ENCODE results near the gene KRTAP29-1. TPM values are rescaled to one million over a fixed set of nuclear protein-coding genes. Genes with fewer than 3 reads are reported as not detected.
"Not testable (repeated sequence)": the region's sequence is repeated elsewhere in the genome, so short reads cannot be mapped to it uniquely, and the experiment has no call there.

Gene KRTAP29-1
- total RNA-seq, 2 experiments from 2014 or later, result not detected

- H3K4me1 ChIP-seq (ENCODE audit: insufficient read depth, low read length, poor library complexity, severe bottlenecking), result no peaks in the 10 kb centered on the region
- H3K36me3 ChIP-seq (ENCODE audit: insufficient read depth, low read length), result no peaks in the 10 kb centered on the region
- H2AFZ ChIP-seq (ENCODE audit: low read length), result no peak overlapping the region
- ChIA-PET CTCF (ENCODE audit: unreplicated experiment) (no interaction called here), POLR2A (no interaction called here)
- no peaks in the 10 kb centered on the region for H3K9me2 ChIP-seq (ENCODE audit: insufficient read depth, low read length)
- H3K27ac ChIP-seq (ENCODE audit: low read depth, low read length, poor library complexity, severe bottlenecking), result no peak overlapping the region
- intact Hi-C loops (cut with micrococcal nuclease; ENCODE audit: unreplicated experiment), result no loop called here
- TF ChIP-seq EZH2phosphoT487 (IDR thresholded peaks at IDR 0.05; ENCODE audit: borderline replicate concordance, low read depth, low read length) (no peak), CTCF (conservative IDR thresholded peaks at IDR 0.05; ENCODE audit: low read length) (no peak)
- no TSS peak for BruUV-seq (replicated peaks)
- no peaks in the 10 kb centered on the region for H3K79me2 ChIP-seq (ENCODE audit: insufficient read depth, low read depth, low read length)
- no peaks in the 10 kb centered on the region for H4K20me1 ChIP-seq (ENCODE audit: insufficient read depth, low read length)
- no peak for DNase-seq (ENCODE audit: low spot score)
- no peaks in the 10 kb centered on the region for H3K9me3 ChIP-seq (ENCODE audit: low read length)
- no peak overlapping the region for H3K4me3 ChIP-seq (ENCODE audit: low read depth, low read length, poor library complexity, severe bottlenecking)
- H3K4me2 ChIP-seq (ENCODE audit: low read length), result no peak overlapping the region
Measured at GRCh38 chr17:41284546-41284945, 18.1 kb downstream of the KRTAP29-1 start.

GRCh38 chr17:41284043-41284442 lies 18.6 kb downstream of the KRTAP29-1 start:
- Histone ChIP-seq H3K9me2 (ENCODE audit: insufficient read depth, low read length) (no peaks in the 10 kb centered on the region), H3K79me2 (ENCODE audit: insufficient read depth, low read depth, low read length) (no peaks in the 10 kb centered on the region), H3K4me1 (ENCODE audit: insufficient read depth, low read length, poor library complexity, severe bottlenecking) (no peaks in the 10 kb centered on the region), H3K4me2 (ENCODE audit: low read length) (no peak overlapping the region), H3K4me3 (ENCODE audit: low read depth, low read length, poor library complexity, severe bottlenecking) (no peak overlapping the region), H3K9me3 (ENCODE audit: low read length) (no peaks in the 10 kb centered on the region), H3K27ac (ENCODE audit: low read depth, low read length, poor library complexity, severe bottlenecking) (no peak overlapping the region), H2AFZ (ENCODE audit: low read length) (no peak overlapping the region), H4K20me1 (ENCODE audit: insufficient read depth, low read length) (no peaks in the 10 kb centered on the region), H3K36me3 (ENCODE audit: insufficient read depth, low read length) (no peaks in the 10 kb centered on the region)
- POLR2A ChIA-PET, result interaction anchor here (0.6 kb wide), 1 partner anchor 75 kb away, joined by 3 read pairs; no protein-coding TSS in a partner anchor
- TF ChIP-seq EZH2phosphoT487 (IDR thresholded peaks at IDR 0.05; ENCODE audit: borderline replicate concordance, low read depth, low read length) (no peak), CTCF (conservative IDR thresholded peaks at IDR 0.05; ENCODE audit: low read length) (no peak)
- intact Hi-C loops (cut with micrococcal nuclease; ENCODE audit: unreplicated experiment), result no loop called here
- no peak for DNase-seq (ENCODE audit: low spot score)
- no TSS peak for BruUV-seq (replicated peaks)
- CTCF ChIA-PET (ENCODE audit: unreplicated experiment), result no interaction called here

DNA sequence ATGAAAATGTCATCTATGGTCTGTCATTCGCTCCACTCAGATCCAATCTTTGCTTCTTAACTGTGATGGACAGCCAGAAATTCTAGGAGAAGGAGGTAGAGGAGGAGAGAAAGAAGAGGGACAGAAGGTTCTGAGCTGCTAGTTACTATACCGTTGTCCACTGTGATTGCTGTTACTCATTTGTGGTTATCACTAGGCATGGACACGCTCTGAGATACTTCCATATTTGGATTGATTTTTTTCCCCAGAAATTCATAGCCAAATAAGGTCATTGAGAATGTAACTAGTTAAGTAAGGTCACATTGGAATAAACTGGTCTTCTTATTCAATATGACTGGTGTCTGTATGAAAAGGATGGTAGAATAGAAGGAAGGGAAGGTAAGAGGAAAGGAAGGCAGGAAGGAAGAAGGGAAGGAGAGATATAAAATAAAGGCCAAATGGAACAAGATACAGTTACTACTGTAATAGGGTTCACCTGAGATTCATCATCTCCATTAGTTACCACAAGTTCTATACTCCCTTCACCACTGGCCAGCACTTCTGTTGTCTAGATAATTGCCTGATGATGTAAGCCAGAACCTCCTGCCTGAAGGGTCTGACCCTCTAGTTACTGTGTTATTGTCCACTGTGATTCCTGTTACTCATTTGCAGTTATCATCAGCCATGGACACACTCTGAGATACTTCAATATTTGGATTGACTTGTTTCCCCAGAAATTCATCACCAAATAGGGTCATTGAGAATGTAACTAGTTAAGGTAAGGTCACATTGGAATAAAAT lies 24.3 kb downstream of the KRTAP29-1 start:
- no peaks in the 10 kb centered on the region for H4K20me1 ChIP-seq (ENCODE audit: insufficient read depth, low read length)
- no peak for DNase-seq (ENCODE audit: low spot score)

DNA sequence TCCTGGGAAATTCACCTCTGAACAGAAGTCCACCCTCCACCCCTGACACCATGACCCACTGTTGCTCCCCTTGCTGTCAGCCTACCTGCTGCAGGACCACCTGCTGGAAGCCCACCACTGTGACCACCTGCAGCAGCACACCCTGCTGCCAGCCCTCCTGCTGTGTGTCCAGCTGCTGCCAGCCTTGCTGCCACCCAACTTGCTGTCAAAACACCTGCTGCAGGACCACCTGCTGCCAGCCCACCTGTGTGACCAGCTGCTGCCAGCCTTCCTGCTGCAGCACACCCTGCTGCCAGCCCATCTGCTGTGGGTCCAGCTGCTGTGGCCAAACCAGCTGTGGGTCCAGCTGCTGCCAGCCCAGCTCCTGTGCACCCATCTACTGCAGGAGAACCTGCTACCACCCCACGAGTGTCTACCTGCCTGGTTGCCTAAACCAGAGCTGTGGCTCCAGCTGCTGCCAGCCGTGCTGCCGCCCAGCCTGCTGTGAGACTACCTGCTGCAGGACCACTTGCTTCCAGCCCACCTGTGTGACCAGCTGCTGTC lies 26.9 kb downstream of the KRTAP29-1 start, which contains the start of gene KRTAP9-7:
TSS of gene KRTAP9-7 (plus strand) at position 51 of the 543 bp plus-strand sequence. CDS start at position 51, 0 bp downstream.
- H3K9me3 ChIP-seq (ENCODE audit: low read length); CTCF ChIA-PET (ENCODE audit: unreplicated experiment); POLR2A ChIA-PET; H2AFZ ChIP-seq (ENCODE audit: low read length); H3K4me2 ChIP-seq (ENCODE audit: low read length); H4K20me1 ChIP-seq (ENCODE audit: insufficient read depth, low read length); BruUV-seq (replicated peaks); H3K9me2 ChIP-seq (ENCODE audit: insufficient read depth, low read length); H3K79me2 ChIP-seq (ENCODE audit: insufficient read depth, low read depth, low read length); H3K4me1 ChIP-seq (ENCODE audit: insufficient read depth, low read length, poor library complexity, severe bottlenecking); intact Hi-C loops (cut with micrococcal nuclease; ENCODE audit: unreplicated experiment); H3K27ac ChIP-seq (ENCODE audit: low read depth, low read length, poor library complexity, severe bottlenecking); DNase-seq (ENCODE audit: low spot score); H3K36me3 ChIP-seq (ENCODE audit: insufficient read depth, low read length); H3K4me3 ChIP-seq (ENCODE audit: low read depth, low read length, poor library complexity, severe bottlenecking): not testable (repeated sequence)

More for the DNA sequence above, 24.3 kb downstream of the KRTAP29-1 start:
- Histone ChIP-seq H2AFZ (ENCODE audit: low read length) (no peak overlapping the region), H3K36me3 (ENCODE audit: insufficient read depth, low read length) (no peaks in the 10 kb centered on the region), H3K9me2 (ENCODE audit: insufficient read depth, low read length) (no peaks in the 10 kb centered on the region), H3K27ac (ENCODE audit: low read depth, low read length, poor library complexity, severe bottlenecking) (no peak overlapping the region), H3K4me3 (ENCODE audit: low read depth, low read length, poor library complexity, severe bottlenecking) (no peak overlapping the region), H3K4me2 (ENCODE audit: low read length) (no peak overlapping the region), H3K9me3 (ENCODE audit: low read length) (no peaks in the 10 kb centered on the region), H3K4me1 (ENCODE audit: insufficient read depth, low read length, poor library complexity, severe bottlenecking) (no peaks in the 10 kb centered on the region), H3K79me2 (ENCODE audit: insufficient read depth, low read depth, low read length) (no peaks in the 10 kb centered on the region)
- TF ChIP-seq CTCF (conservative IDR thresholded peaks at IDR 0.05; ENCODE audit: low read length) (no peak), EZH2phosphoT487 (IDR thresholded peaks at IDR 0.05; ENCODE audit: borderline replicate concordance, low read depth, low read length) (no peak)
- no TSS peak for BruUV-seq (replicated peaks)
- ChIA-PET POLR2A (no interaction called here), CTCF (ENCODE audit: unreplicated experiment) (no interaction called here)
- intact Hi-C loops (cut with micrococcal nuclease; ENCODE audit: unreplicated experiment), result no loop called here

Data from OCI-LY7 (cell line).